BLaER1 (cell line): ENCODE measurements around the gene SOWAHD.
"Not testable (repeated sequence)": the region's sequence is repeated elsewhere in the genome, so short reads cannot be mapped to it uniquely, and the experiment has no call there.

ENCODE experiments used
- H3K27ac ChIP-seq: shearing (Covaris generic); formaldehyde crosslinking; 2 replicates; pipeline ENCODE4 v1.8.1; 2022
- H3K27me3 ChIP-seq: shearing (Covaris generic); formaldehyde crosslinking; 2 replicates; pipeline ENCODE4 v1.8.1; 2022
- H3K36me3 ChIP-seq: shearing (Covaris generic); formaldehyde crosslinking; 2 replicates; pipeline ENCODE4 v1.8.1; 2022
- H3K4me1 ChIP-seq: shearing (Covaris generic); formaldehyde crosslinking; 2 replicates; pipeline ENCODE4 v1.8.1; 2022
- H3K4me2 ChIP-seq: shearing (Covaris generic); formaldehyde crosslinking; 2 replicates; pipeline ENCODE4 v1.8.1; 2022
- H3K4me3 ChIP-seq: shearing (Covaris generic); formaldehyde crosslinking; 2 replicates; pipeline ENCODE4 v1.8.1; 2022
- H3K9ac ChIP-seq: shearing (Covaris generic); formaldehyde crosslinking; 2 replicates; pipeline ENCODE4 v1.8.1; 2022
- H3K9me3 ChIP-seq: shearing (Covaris generic); formaldehyde crosslinking; 2 replicates; pipeline ENCODE4 v1.8.1; 2022
- H4K20me1 ChIP-seq: shearing (Covaris generic); formaldehyde crosslinking; 2 replicates; pipeline ENCODE4 v1.8.1; 2022
- Cebpa-rat ChIP-seq: shearing (Covaris generic); IDR thresholded peaks from 2 replicates; pipeline ENCODE4 v1.8.1; 2022

Gene SOWAHD

GRCh38 chrX:119775517-119776238 lies 17.3 kb downstream of the SOWAHD start:
- no peak for TF ChIP-seq Cebpa-rat
- no peak overlapping the region for H3K4me3 ChIP-seq
- no peaks in the 10 kb centered on the region for H3K27me3 ChIP-seq
- H3K4me1 ChIP-seq = peaks cover 41% of the 10 kb centered on the region
- 0 out of 2 replicates have a peak, but pooled peaks cover 8% of the 10 kb centered on the region for H3K36me3 ChIP-seq
- H3K4me2 ChIP-seq = peak overlapping the region; percentile 50
- H4K20me1 ChIP-seq = peaks cover 22% of the 10 kb centered on the region
- 0 out of 2 replicates have a peak overlapping the region, but pooled peaks have one; percentile 8 for H3K27ac ChIP-seq
- no peak overlapping the region for H3K9ac ChIP-seq
- H3K9me3 ChIP-seq = no peaks in the 10 kb centered on the region

- Histone ChIP-seq H3K27ac (no peak overlapping the region), H3K9me3 (no peaks in the 10 kb centered on the region), H3K4me1 (peaks cover 41% of the 10 kb centered on the region), H3K4me3 (no peak overlapping the region), H3K27me3 (no peaks in the 10 kb centered on the region), H3K9ac (no peak overlapping the region), H3K4me2 (peak overlapping the region; percentile 13; the same call in 1 of the 2 replicates), H4K20me1 (peaks cover 53% of the 10 kb centered on the region), H3K36me3 (peaks cover 38% of the 10 kb centered on the region)
- no peak for TF ChIP-seq Cebpa-rat
Observed at GRCh38 chrX:119778829-119779228, 20.4 kb downstream of the SOWAHD start.

GRCh38 chrX:119783026-119783425 lies 24.6 kb downstream of the SOWAHD start:
- no peak overlapping the region for H3K4me2 ChIP-seq
- peaks cover 70% of the 10 kb centered on the region for H3K36me3 ChIP-seq

GRCh38 chrX:119784747-119785446 lies 26.5 kb downstream of the SOWAHD start:
- no peak for TF ChIP-seq Cebpa-rat
- H4K20me1 ChIP-seq = peaks cover 100% of the 10 kb centered on the region
- no peaks in the 10 kb centered on the region for H3K9me3 ChIP-seq
- no peak overlapping the region for H3K9ac ChIP-seq
- H3K36me3 ChIP-seq = peaks cover 85% of the 10 kb centered on the region
- peaks cover 26% of the 10 kb centered on the region for H3K4me1 ChIP-seq
- no peak overlapping the region for H3K27ac ChIP-seq
- H3K4me3 ChIP-seq = no peak overlapping the region
- no peak overlapping the region for H3K4me2 ChIP-seq
- H3K27me3 ChIP-seq = no peaks in the 10 kb centered on the region

More at GRCh38 chrX:119783026-119783425, 24.6 kb downstream of the SOWAHD start:
- Histone ChIP-seq H3K27ac (no peak overlapping the region), H3K27me3 (no peaks in the 10 kb centered on the region), H3K4me1 (peaks cover 24% of the 10 kb centered on the region), H3K9ac (no peak overlapping the region), H3K4me3 (no peak overlapping the region), H3K9me3 (no peaks in the 10 kb centered on the region), H4K20me1 (peaks cover 95% of the 10 kb centered on the region)
- no peak for TF ChIP-seq Cebpa-rat

GRCh38 chrX:119790977-119791436 lies 32.6 kb downstream of the SOWAHD start:
- peak overlapping the region; percentile 97 for H3K27ac ChIP-seq
- H3K9me3 ChIP-seq = peaks cover 15% of the 10 kb centered on the region; the same call in 1 of the 2 replicates
- peaks cover 53% of the 10 kb centered on the region for H4K20me1 ChIP-seq
- peak overlapping the region; percentile 95 for H3K9ac ChIP-seq
- H3K27me3 ChIP-seq = no peaks in the 10 kb centered on the region
- peak overlapping the region; percentile 81 for H3K4me3 ChIP-seq
- H3K4me2 ChIP-seq = peak overlapping the region; percentile 75
- peaks cover 37% of the 10 kb centered on the region for H3K4me1 ChIP-seq
- peaks cover 34% of the 10 kb centered on the region for H3K36me3 ChIP-seq
- TF ChIP-seq Cebpa-rat = no peak

GRCh38 chrX:119791437-119792231 lies 33.2 kb downstream of the SOWAHD start, which contains the start of gene RPL39:
RPL39 (minus strand) TSS chrX:119791630; CDS start chrX:119791576, 54 bp downstream.
- Histone ChIP-seq H3K36me3 (peaks cover 30% of the 10 kb centered on the region), H3K4me3 (peak within 1 kb of the TSS; percentile 81), H3K9ac (peak within 1 kb of the TSS; percentile 95), H4K20me1 (peaks cover 47% of the 10 kb centered on the region), H3K4me2 (peak within 1 kb of the TSS; percentile 76), H3K27ac (peak within 1 kb of the TSS; percentile 97), H3K9me3 (peaks cover 15% of the 10 kb centered on the region; the same call in 1 of the 2 replicates), H3K4me1 (peaks cover 37% of the 10 kb centered on the region), H3K27me3 (no peaks in the 10 kb centered on the region)
- TF ChIP-seq Cebpa-rat = no peak

GRCh38 chrX:119801253-119802221 lies 43.1 kb downstream of the SOWAHD start:
- Histone ChIP-seq H3K4me2 (no peak overlapping the region), H3K9me3 (peaks cover 19% of the 10 kb centered on the region), H4K20me1 (no peaks in the 10 kb centered on the region), H3K36me3 (no peaks in the 10 kb centered on the region), H3K4me1 (no peaks in the 10 kb centered on the region), H3K27ac (no peak overlapping the region), H3K27me3 (no peaks in the 10 kb centered on the region), H3K9ac (no peak overlapping the region), H3K4me3 (no peak overlapping the region)
- TF ChIP-seq Cebpa-rat = no peak

- Histone ChIP-seq H3K9ac (no peak overlapping the region), H3K36me3 (no peaks in the 10 kb centered on the region), H3K27me3 (no peaks in the 10 kb centered on the region), H3K4me2 (no peak overlapping the region), H3K4me3 (no peak overlapping the region), H3K27ac (no peak overlapping the region), H3K4me1 (no peaks in the 10 kb centered on the region), H4K20me1 (no peaks in the 10 kb centered on the region), H3K9me3 (peaks cover 19% of the 10 kb centered on the region)
- no peak for TF ChIP-seq Cebpa-rat
Observed at GRCh38 chrX:119802546-119802945, 44.2 kb downstream of the SOWAHD start.

GRCh38 chrX:119808461-119808860 lies 50.1 kb downstream of the SOWAHD start:
- H3K4me3 ChIP-seq, H4K20me1 ChIP-seq, H3K27me3 ChIP-seq, H3K27ac ChIP-seq, H3K4me2 ChIP-seq, H3K9ac ChIP-seq, H3K4me1 ChIP-seq, H3K36me3 ChIP-seq: not testable (repeated sequence)
- peaks cover 36% of the 10 kb centered on the region for H3K9me3 ChIP-seq
